ENCODE measurements around the gene BTG2. TPM values are rescaled to one million over a fixed set of nuclear protein-coding genes. Genes with fewer than 3 reads are reported as not detected.
"Not testable (repeated sequence)": the region's sequence is repeated elsewhere in the genome, so short reads cannot be mapped to it uniquely, and the experiment has no call there.

Gene BTG2
- total RNA-seq (174 TPM), polyA plus RNA-seq (171 TPM)
- long read RNA-seq, donor 1, transcript BTG2-201 (2 exons, 2,712 nt) = major isoform, 9 of 25 reads
- long read RNA-seq, donor 1, partial matches to known transcripts = 15 of 25 reads
- long read RNA-seq, donor 1, other reads (novel, unspliced or antisense) = 0 of 25 reads
- long read RNA-seq, donor 2, transcript BTG2-201 (2 exons, 2,712 nt) = major isoform, 84 of 84 reads
- long read RNA-seq, donor 2, partial matches to known transcripts = 0 of 84 reads
- long read RNA-seq, donor 2, other reads (novel, unspliced or antisense) = 0 of 84 reads
- long read RNA-seq, donor 3, transcript BTG2-201 (2 exons, 2,712 nt) = major isoform, 114 of 114 reads
- long read RNA-seq, donor 3, partial matches to known transcripts = 0 of 114 reads
- long read RNA-seq, donor 3, other reads (novel, unspliced or antisense) = 0 of 114 reads
- long read RNA-seq, donor 4, transcript BTG2-201 (2 exons, 2,712 nt) = major isoform, 28 of 28 reads
- long read RNA-seq, donor 4, partial matches to known transcripts = 0 of 28 reads
- long read RNA-seq, donor 4, other reads (novel, unspliced or antisense) = 0 of 28 reads
- long read RNA-seq, donor 5, transcript BTG2-201 (2 exons, 2,712 nt) = major isoform, 119 of 119 reads
- long read RNA-seq, donor 5, partial matches to known transcripts = 0 of 119 reads
- long read RNA-seq, donor 5, other reads (novel, unspliced or antisense) = 0 of 119 reads
- long read RNA-seq, donor 6, transcript BTG2-201 (2 exons, 2,712 nt) = major isoform, 34 of 59 reads
- long read RNA-seq, donor 6, partial matches to known transcripts = 25 of 59 reads
- long read RNA-seq, donor 6, other reads (novel, unspliced or antisense) = 0 of 59 reads
- long read RNA-seq, donor 7, transcript BTG2-201 (2 exons, 2,712 nt) = major isoform, 45 of 45 reads
- long read RNA-seq, donor 7, partial matches to known transcripts = 0 of 45 reads
- long read RNA-seq, donor 7, other reads (novel, unspliced or antisense) = 0 of 45 reads
- long read RNA-seq, donor 8, transcript BTG2-201 (2 exons, 2,712 nt) = major isoform, 28 of 28 reads
- long read RNA-seq, donor 8, partial matches to known transcripts = 0 of 28 reads
- long read RNA-seq, donor 8, other reads (novel, unspliced or antisense) = 0 of 28 reads
- long read RNA-seq, donor 9, transcript BTG2-201 (2 exons, 2,712 nt) = major isoform, 33 of 33 reads
- long read RNA-seq, donor 9, partial matches to known transcripts = 0 of 33 reads
- long read RNA-seq, donor 9, other reads (novel, unspliced or antisense) = 0 of 33 reads
- long read RNA-seq, donor 10, transcript BTG2-201 (2 exons, 2,712 nt) = major isoform, 52 of 78 reads
- long read RNA-seq, donor 10, partial matches to known transcripts = 25 of 78 reads
- long read RNA-seq, donor 10, other reads (novel, unspliced or antisense) = 0 of 78 reads

GRCh38 chr1:203304919-203305808 lies at the start of gene BTG2:
Gene BTG2 (plus strand): TSS chr1:203305519. CDS start chr1:203305607, 88 bp downstream.
- peak within 1 kb of the TSS; percentile 60 to 97 for H3K4me3 ChIP-seq (ENCODE audit: low read length in 2 of 2)
- H3K27ac ChIP-seq (ENCODE audit: low read depth in 1 of 2, low read length in 1 of 2) = peak within 1 kb of the TSS; percentile 97 to 99
- WGBS = 4% methylated on average over 79 of the region's 79 CpGs
- peaks cover 0 to 5% of the 10 kb centered on the region in 2 donors for H3K9me3 ChIP-seq (ENCODE audit: control insufficient read depth in 2 of 2, insufficient read depth in 1 of 2, low read length in 1 of 2)
- H3K4me1 ChIP-seq (ENCODE audit: control insufficient read depth in 2 of 2, insufficient read depth in 2 of 2, low read length in 2 of 2) = peaks cover 46 to 71% of the 10 kb centered on the region in 2 donors
- peak in 7 of 9 donors; percentile 84 to 96 (median 90) for DNase-seq (ENCODE audit: low read depth in 6 of 9, low spot score in 9 of 9)
- no peaks in the 10 kb centered on the region for H3K27me3 ChIP-seq (ENCODE audit: control insufficient read depth in 2 of 2, insufficient read depth in 1 of 2, low read length in 1 of 2)
- peaks cover 39 to 40% of the 10 kb centered on the region in 2 donors for H3K36me3 ChIP-seq (ENCODE audit: control insufficient read depth in 2 of 2, insufficient read depth in 2 of 2, low read length in 1 of 2)

GRCh38 chr1:203256636-203257035 lies 48.7 kb upstream of the BTG2 start:
- H3K4me1 ChIP-seq (ENCODE audit: control insufficient read depth in 2 of 2, insufficient read depth in 2 of 2, low read length in 2 of 2) = peaks cover 5 to 11% of the 10 kb centered on the region in 2 donors
- WGBS = 94% methylated on average over 9 of the region's 9 CpGs
- H3K36me3 ChIP-seq (ENCODE audit: control insufficient read depth in 2 of 2, insufficient read depth in 2 of 2, low read length in 1 of 2); H3K27me3 ChIP-seq (ENCODE audit: control insufficient read depth in 2 of 2, insufficient read depth in 1 of 2, low read length in 1 of 2); H3K27ac ChIP-seq (ENCODE audit: low read depth in 1 of 2, low read length in 1 of 2); H3K9me3 ChIP-seq (ENCODE audit: control insufficient read depth in 2 of 2, insufficient read depth in 1 of 2, low read length in 1 of 2); H3K4me3 ChIP-seq (ENCODE audit: low read length in 2 of 2); DNase-seq (ENCODE audit: low read depth in 6 of 9, low spot score in 9 of 9): not testable (repeated sequence)

- Histone ChIP-seq H3K36me3 (ENCODE audit: control insufficient read depth in 2 of 2, insufficient read depth in 2 of 2, low read length in 1 of 2) (no peaks in the 10 kb centered on the region), H3K4me1 (ENCODE audit: control insufficient read depth in 2 of 2, insufficient read depth in 2 of 2, low read length in 2 of 2) (peaks cover 5 to 10% of the 10 kb centered on the region in 2 donors), H3K9me3 (ENCODE audit: control insufficient read depth in 2 of 2, insufficient read depth in 1 of 2, low read length in 1 of 2) (no peaks in the 10 kb centered on the region), H3K4me3 (ENCODE audit: low read length in 2 of 2) (no peak overlapping the region), H3K27ac (ENCODE audit: low read depth in 1 of 2, low read length in 1 of 2) (no peak overlapping the region), H3K27me3 (ENCODE audit: control insufficient read depth in 2 of 2, insufficient read depth in 1 of 2, low read length in 1 of 2) (peaks cover 0 to 6% of the 10 kb centered on the region in 2 donors)
- 86% methylated on average over 10 of the region's 10 CpGs for WGBS
- no peak for DNase-seq (ENCODE audit: low read depth in 6 of 9, low spot score in 9 of 9)
These were observed 41.8 kb upstream of the BTG2 start for GRCh38 chr1:203263496-203263895.

- Histone ChIP-seq H3K27me3 (ENCODE audit: control insufficient read depth in 2 of 2, insufficient read depth in 1 of 2, low read length in 1 of 2) (peaks cover 0 to 6% of the 10 kb centered on the region in 2 donors), H3K36me3 (ENCODE audit: control insufficient read depth in 2 of 2, insufficient read depth in 2 of 2, low read length in 1 of 2) (no peaks in the 10 kb centered on the region), H3K9me3 (ENCODE audit: control insufficient read depth in 2 of 2, insufficient read depth in 1 of 2, low read length in 1 of 2) (no peaks in the 10 kb centered on the region), H3K27ac (ENCODE audit: low read depth in 1 of 2, low read length in 1 of 2) (no peak overlapping the region), H3K4me1 (ENCODE audit: control insufficient read depth in 2 of 2, insufficient read depth in 2 of 2, low read length in 2 of 2) (peaks cover 9 to 16% of the 10 kb centered on the region in 2 donors), H3K4me3 (ENCODE audit: low read length in 2 of 2) (no peak overlapping the region)
- no peak for DNase-seq (ENCODE audit: low read depth in 6 of 9, low spot score in 9 of 9)
- 95% methylated on average over 6 of the region's 6 CpGs for WGBS
These were observed 41.2 kb upstream of the BTG2 start for GRCh38 chr1:203264052-203264501.

GRCh38 chr1:203265541-203265940 lies 39.8 kb upstream of the BTG2 start:
- Histone ChIP-seq H3K27me3 (ENCODE audit: control insufficient read depth in 2 of 2, insufficient read depth in 1 of 2, low read length in 1 of 2) (peaks cover 0 to 6% of the 10 kb centered on the region in 2 donors), H3K4me3 (ENCODE audit: low read length in 2 of 2) (no peak overlapping the region), H3K36me3 (ENCODE audit: control insufficient read depth in 2 of 2, insufficient read depth in 2 of 2, low read length in 1 of 2) (no peaks in the 10 kb centered on the region), H3K27ac (ENCODE audit: low read depth in 1 of 2, low read length in 1 of 2) (no peak overlapping the region), H3K9me3 (ENCODE audit: control insufficient read depth in 2 of 2, insufficient read depth in 1 of 2, low read length in 1 of 2) (no peaks in the 10 kb centered on the region), H3K4me1 (ENCODE audit: control insufficient read depth in 2 of 2, insufficient read depth in 2 of 2, low read length in 2 of 2) (peaks cover 15 to 28% of the 10 kb centered on the region in 2 donors)
- no peak for DNase-seq (ENCODE audit: low read depth in 6 of 9, low spot score in 9 of 9)
- 94% methylated on average over 4 of the region's 4 CpGs for whole genome bisulfite sequencing

- H3K36me3 ChIP-seq (ENCODE audit: control insufficient read depth in 2 of 2, insufficient read depth in 2 of 2, low read length in 1 of 2); DNase-seq (ENCODE audit: low read depth in 6 of 9, low spot score in 9 of 9); H3K4me3 ChIP-seq (ENCODE audit: low read length in 2 of 2); H3K27me3 ChIP-seq (ENCODE audit: control insufficient read depth in 2 of 2, insufficient read depth in 1 of 2, low read length in 1 of 2); H3K27ac ChIP-seq (ENCODE audit: low read depth in 1 of 2, low read length in 1 of 2); H3K9me3 ChIP-seq (ENCODE audit: control insufficient read depth in 2 of 2, insufficient read depth in 1 of 2, low read length in 1 of 2): not testable (repeated sequence)
- WGBS = 91% methylated on average over 5 of the region's 5 CpGs
- H3K4me1 ChIP-seq (ENCODE audit: control insufficient read depth in 2 of 2, insufficient read depth in 2 of 2, low read length in 2 of 2) = peaks cover 21 to 34% of the 10 kb centered on the region in 2 donors
These were observed 39.2 kb upstream of the BTG2 start for GRCh38 chr1:203266140-203266539.

GRCh38 chr1:203267347-203267846 lies 37.9 kb upstream of the BTG2 start:
- DNase-seq (ENCODE audit: low read depth in 6 of 9, low spot score in 9 of 9) = peak in 7 of 9 donors; percentile 84 to 96 (median 93)
- under 1% methylated on average over 20 of the region's 20 CpGs for WGBS

More at GRCh38 chr1:203267347-203267846, 37.9 kb upstream of the BTG2 start:
- peaks cover 0 to 6% of the 10 kb centered on the region in 2 donors for H3K27me3 ChIP-seq (ENCODE audit: control insufficient read depth in 2 of 2, insufficient read depth in 1 of 2, low read length in 1 of 2)
- no peaks in the 10 kb centered on the region for H3K9me3 ChIP-seq (ENCODE audit: control insufficient read depth in 2 of 2, insufficient read depth in 1 of 2, low read length in 1 of 2)
- no peaks in the 10 kb centered on the region for H3K36me3 ChIP-seq (ENCODE audit: control insufficient read depth in 2 of 2, insufficient read depth in 2 of 2, low read length in 1 of 2)
- peaks cover 32 to 47% of the 10 kb centered on the region in 2 donors for H3K4me1 ChIP-seq (ENCODE audit: control insufficient read depth in 2 of 2, insufficient read depth in 2 of 2, low read length in 2 of 2)
- H3K4me3 ChIP-seq (ENCODE audit: low read length in 2 of 2) = peak overlapping the region; percentile 63 to 68
- H3K27ac ChIP-seq (ENCODE audit: low read depth in 1 of 2, low read length in 1 of 2) = peak overlapping the region; percentile 73 to 74

Measured in thymus (tissue), 14 donors.